Karpas-422 (cell line): Measurements from ENCODE around the gene HOXD10. TPM values are rescaled to one million over a fixed set of nuclear protein-coding genes. Genes with fewer than 3 reads are reported as not detected.

ENCODE experiments used
- DNase-seq: peaks from one replicate; pipeline ENCODE4 v3.0.0-alpha.2; 2015
- H2AFZ ChIP-seq: fragments of 200-600 bp; sonication (generic); 2 replicates; pipeline ENCODE4 v1.6.1; 2014; ENCODE audit warnings: antibody characterized with exemption, low read length, mixed read lengths
- H3K27ac ChIP-seq: fragments of 200-600 bp; sonication (generic); 2 replicates; pipeline ENCODE4 v1.5.1; 2014; ENCODE audit warnings: mild to moderate bottlenecking, low read length, moderate library complexity
- H3K27me3 ChIP-seq: fragments of 200-600 bp; sonication (generic); 2 replicates; pipeline ENCODE4 v1.6.1; 2014; ENCODE audit warnings: low read length, mixed read lengths
- H3K36me3 ChIP-seq: fragments of 200-600 bp; sonication (generic); 2 replicates; pipeline ENCODE4 v1.6.1; 2014; ENCODE audit warnings: low read length, mixed read lengths; ENCODE audit not compliant: insufficient read depth
- H3K4me1 ChIP-seq: fragments of 200-600 bp; sonication (generic); 2 replicates; pipeline ENCODE4 v1.6.1; 2014; ENCODE audit warnings: mild to moderate bottlenecking, low read length, mixed read lengths
- H3K4me2 ChIP-seq: fragments of 200-600 bp; sonication (generic); 2 replicates; pipeline ENCODE4 v1.6.1; 2014; ENCODE audit warnings: low read length, low read depth, mild to moderate bottlenecking; ENCODE audit not compliant: poor library complexity, severe bottlenecking
- H3K4me3 ChIP-seq: fragments of 200-600 bp; sonication (generic); 2 replicates; pipeline ENCODE4 v1.5.1; 2014; ENCODE audit warnings: mild to moderate bottlenecking, antibody characterized with exemption, low read length, mixed read lengths
- H3K79me2 ChIP-seq: fragments of 200-600 bp; sonication (generic); 2 replicates; pipeline ENCODE4 v1.6.1; 2014; ENCODE audit warnings: mild to moderate bottlenecking, low read length, mixed read lengths
- H3K9ac ChIP-seq: fragments of 200-600 bp; sonication (generic); 2 replicates; pipeline ENCODE4 v1.6.0; 2014; ENCODE audit warnings: low read length
- H3K9me2 ChIP-seq: fragments of 200-600 bp; sonication (generic), shearing (Covaris generic); replicated peaks from 2 replicates; pipeline ENCODE4 v1.6.0; 2014; ENCODE audit warnings: mild to moderate bottlenecking, low read length, moderate library complexity; ENCODE audit not compliant: insufficient read depth
- H3K9me3 ChIP-seq: fragments of 300-700, 200-600 bp; sonication (generic); 2 replicates; pipeline ENCODE4 v1.6.1; 2014; ENCODE audit warnings: low read length, mixed read lengths
- H4K20me1 ChIP-seq: fragments of 200-600 bp; sonication (generic); 2 replicates; pipeline ENCODE4 v1.6.1; 2014; ENCODE audit warnings: mild to moderate bottlenecking, antibody characterized with exemption, low read length, low read depth; ENCODE audit not compliant: insufficient read depth
- total RNA-seq: library from RNA; depleted of rRNA; stranded (reverse); fragments of >200 nt; shearing (Covaris generic); gene quantifications from 2 replicates; pipeline ENCODE4 v1.2.3, GENCODE V29; 2014; ENCODE audit warnings: low replicate concordance

The HOXD10 gene
- total RNA-seq, 1 experiment from 2014 or later = not detected

DNA sequence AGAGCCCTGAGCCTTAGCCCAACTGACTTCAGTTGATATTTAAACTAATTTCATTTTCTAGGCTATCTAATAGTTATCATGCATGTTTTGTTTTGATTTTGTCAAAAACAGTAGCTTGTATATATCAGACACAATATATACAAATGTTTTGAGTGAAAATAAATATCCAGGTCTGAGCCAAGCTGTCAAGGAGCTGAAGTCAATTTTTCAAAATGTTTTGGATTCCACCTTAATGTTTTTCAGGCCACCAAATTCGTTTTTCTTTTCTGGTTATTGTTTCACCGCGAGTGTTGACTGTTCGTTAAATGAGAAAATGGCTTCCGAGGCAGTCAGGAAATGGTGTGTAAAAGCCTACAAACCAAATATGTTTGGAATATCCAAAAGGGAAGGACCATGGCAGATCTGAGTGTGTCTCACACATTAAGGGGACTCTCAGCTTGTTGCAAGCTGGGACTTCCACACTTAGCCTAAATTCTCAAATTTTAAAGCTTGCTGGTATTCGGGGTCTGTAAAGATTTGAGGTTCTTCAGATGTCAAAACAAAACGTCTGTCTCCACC, 14.2 kb upstream of the HOXD10 start:
- DNase-seq = no peak
- no peak overlapping the region for H3K4me3 ChIP-seq
- no peak overlapping the region for H3K9ac ChIP-seq
- peaks cover 5% of the 10 kb centered on the region for H3K4me1 ChIP-seq
- no peaks in the 10 kb centered on the region for H3K36me3 ChIP-seq
- H4K20me1 ChIP-seq = no peaks in the 10 kb centered on the region
- no peak overlapping the region for H3K27ac ChIP-seq
- H3K9me2 ChIP-seq = no peaks in the 10 kb centered on the region
- H3K9me3 ChIP-seq = no peaks in the 10 kb centered on the region
- H2AFZ ChIP-seq = no peak overlapping the region
- H3K4me2 ChIP-seq = no peak overlapping the region
- H3K27me3 ChIP-seq = no peaks in the 10 kb centered on the region
- H3K79me2 ChIP-seq = no peaks in the 10 kb centered on the region

DNA sequence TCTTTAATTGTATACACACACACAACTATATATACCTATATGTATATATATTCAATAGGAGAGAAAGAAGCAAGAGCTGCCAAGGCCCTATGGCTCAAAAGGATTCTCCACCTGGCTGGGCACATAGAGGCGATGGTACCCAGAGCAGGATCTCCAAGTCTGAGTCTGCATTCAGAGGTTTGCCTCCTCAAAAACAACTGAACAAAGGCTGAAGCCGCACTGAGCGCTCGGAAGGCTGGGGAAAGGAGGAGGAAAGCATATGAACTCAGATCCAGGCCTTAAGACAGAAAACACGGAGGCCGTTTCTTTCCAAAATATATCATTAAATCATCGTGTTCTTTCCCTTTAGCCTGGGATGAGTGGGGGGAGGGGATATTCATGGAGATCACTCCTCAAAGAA, 13.4 kb upstream of the HOXD10 start:
- Histone ChIP-seq H3K9ac (no peak overlapping the region), H3K36me3 (no peaks in the 10 kb centered on the region), H3K4me1 (no peaks in the 10 kb centered on the region), H3K27me3 (no peaks in the 10 kb centered on the region), H3K27ac (no peak overlapping the region), H3K4me3 (no peak overlapping the region), H3K4me2 (no peak overlapping the region), H3K9me2 (no peaks in the 10 kb centered on the region), H3K79me2 (no peaks in the 10 kb centered on the region), H3K9me3 (no peaks in the 10 kb centered on the region), H2AFZ (no peak overlapping the region), H4K20me1 (no peaks in the 10 kb centered on the region)
- DNase-seq = no peak

DNA sequence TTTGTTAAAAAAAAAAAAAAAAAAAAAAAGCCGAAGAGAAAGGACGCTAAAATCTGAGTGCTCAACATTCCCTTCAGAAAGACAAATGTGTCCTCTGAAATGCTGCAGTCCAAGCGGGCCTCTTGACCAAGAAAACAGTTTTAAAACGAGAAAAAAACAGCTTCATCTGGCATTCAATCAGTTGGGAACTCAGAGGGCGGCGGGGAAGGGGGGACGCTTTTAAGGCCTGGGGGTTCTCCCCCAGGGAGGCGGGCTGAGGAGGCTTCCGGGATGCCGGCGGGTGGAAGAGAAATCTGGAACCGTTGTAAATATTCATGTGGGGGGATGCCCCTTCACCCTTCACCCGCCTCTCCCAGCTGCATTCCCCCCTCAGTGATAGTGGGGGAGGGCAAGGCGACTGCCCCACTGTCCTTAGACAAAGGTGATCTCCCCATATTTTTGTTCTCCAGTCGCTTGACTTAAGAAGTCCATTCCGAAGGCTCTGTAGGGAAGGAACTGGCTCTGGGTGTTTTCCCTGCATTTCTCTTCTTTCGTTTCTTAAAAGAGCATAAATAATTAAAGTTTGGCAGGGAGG, 12.7 kb upstream of the HOXD10 start:
- no peak for DNase-seq
- Histone ChIP-seq H3K4me2 (no peak overlapping the region), H4K20me1 (no peaks in the 10 kb centered on the region), H3K9ac (no peak overlapping the region), H3K4me1 (no peaks in the 10 kb centered on the region), H3K79me2 (no peaks in the 10 kb centered on the region), H3K27ac (no peak overlapping the region), H3K27me3 (no peaks in the 10 kb centered on the region), H3K9me3 (no peaks in the 10 kb centered on the region), H3K4me3 (no peak overlapping the region), H3K36me3 (no peaks in the 10 kb centered on the region), H3K9me2 (no peaks in the 10 kb centered on the region), H2AFZ (no peak overlapping the region)

DNA sequence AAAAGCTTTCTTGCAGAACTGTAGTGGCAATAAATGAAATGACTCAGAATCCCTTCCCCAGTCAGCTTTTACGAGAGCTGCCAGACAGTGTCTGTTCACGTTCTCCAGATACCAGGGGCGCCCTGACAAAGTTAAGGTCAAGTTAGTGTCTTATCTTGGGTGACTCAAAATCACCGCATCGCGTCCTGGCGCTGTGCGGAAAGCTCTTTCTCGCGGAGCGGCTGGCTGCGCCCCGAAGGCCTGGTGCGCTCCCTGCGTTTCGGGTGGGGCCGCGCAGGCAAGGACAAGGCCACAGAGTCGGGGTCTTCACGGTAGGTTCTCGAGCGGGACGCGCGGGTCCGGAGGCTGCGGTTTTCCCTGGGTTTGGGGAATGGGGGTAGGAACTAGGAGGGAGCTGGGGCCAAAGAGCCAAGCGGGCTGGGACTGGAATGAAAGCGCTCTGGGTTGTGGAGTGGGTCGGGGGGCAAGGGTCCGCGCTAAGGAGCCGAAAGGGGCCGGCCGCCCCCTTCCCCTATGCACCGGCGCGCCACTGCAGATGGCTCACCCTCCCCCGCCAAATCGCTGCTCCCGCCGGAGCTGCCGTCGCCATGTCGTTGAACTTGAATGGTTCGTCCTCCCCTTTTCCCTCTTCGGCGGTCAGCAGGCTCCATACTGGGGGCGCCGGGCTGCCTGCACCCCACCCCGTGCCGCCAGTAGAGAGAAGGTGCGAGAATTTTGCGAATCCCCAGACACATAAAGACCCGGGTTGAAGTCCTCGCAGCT, 12.1 kb upstream of the HOXD10 start:
- Histone ChIP-seq H4K20me1 (no peaks in the 10 kb centered on the region), H3K9me3 (no peaks in the 10 kb centered on the region), H3K4me2 (no peak overlapping the region), H3K4me1 (no peaks in the 10 kb centered on the region), H3K9ac (no peak overlapping the region), H3K27me3 (no peaks in the 10 kb centered on the region), H2AFZ (no peak overlapping the region), H3K79me2 (no peaks in the 10 kb centered on the region), H3K27ac (no peak overlapping the region), H3K36me3 (no peaks in the 10 kb centered on the region), H3K4me3 (no peak overlapping the region), H3K9me2 (no peaks in the 10 kb centered on the region)
- DNase-seq = no peak

DNA sequence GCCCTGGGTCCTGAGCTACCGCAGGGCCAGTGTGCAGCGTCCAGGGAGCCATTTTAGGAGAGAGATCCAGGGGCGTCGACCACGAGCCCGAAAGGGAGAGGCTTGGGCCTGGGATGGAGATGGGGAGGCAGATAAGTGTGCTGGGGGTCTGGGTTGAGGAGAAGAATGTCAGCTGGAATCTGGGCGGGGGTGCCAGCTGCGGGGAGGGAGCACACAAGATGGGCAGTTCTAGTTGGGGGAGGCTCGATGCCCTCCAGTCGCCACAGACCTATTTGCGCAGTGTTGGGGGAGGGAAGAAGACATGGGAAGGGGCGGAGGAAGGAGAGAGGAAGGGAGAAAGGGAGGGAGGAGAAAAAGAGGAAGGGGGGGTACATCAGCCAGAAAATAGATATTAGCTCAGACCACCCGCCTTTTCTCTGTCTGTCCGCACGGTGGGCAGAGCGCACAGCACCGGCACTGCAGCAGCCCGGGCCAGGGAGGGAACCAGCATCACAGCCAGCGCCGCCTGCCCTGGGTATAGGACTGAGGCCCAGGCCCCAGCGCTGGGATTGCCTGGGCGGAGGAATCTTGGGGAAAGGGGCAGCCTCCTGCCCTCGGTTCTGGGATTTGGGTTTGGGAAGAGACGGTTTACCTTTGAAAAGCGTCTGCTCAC, 11.4 kb upstream of the HOXD10 start:
- no peaks in the 10 kb centered on the region for H3K27me3 ChIP-seq

DNA sequence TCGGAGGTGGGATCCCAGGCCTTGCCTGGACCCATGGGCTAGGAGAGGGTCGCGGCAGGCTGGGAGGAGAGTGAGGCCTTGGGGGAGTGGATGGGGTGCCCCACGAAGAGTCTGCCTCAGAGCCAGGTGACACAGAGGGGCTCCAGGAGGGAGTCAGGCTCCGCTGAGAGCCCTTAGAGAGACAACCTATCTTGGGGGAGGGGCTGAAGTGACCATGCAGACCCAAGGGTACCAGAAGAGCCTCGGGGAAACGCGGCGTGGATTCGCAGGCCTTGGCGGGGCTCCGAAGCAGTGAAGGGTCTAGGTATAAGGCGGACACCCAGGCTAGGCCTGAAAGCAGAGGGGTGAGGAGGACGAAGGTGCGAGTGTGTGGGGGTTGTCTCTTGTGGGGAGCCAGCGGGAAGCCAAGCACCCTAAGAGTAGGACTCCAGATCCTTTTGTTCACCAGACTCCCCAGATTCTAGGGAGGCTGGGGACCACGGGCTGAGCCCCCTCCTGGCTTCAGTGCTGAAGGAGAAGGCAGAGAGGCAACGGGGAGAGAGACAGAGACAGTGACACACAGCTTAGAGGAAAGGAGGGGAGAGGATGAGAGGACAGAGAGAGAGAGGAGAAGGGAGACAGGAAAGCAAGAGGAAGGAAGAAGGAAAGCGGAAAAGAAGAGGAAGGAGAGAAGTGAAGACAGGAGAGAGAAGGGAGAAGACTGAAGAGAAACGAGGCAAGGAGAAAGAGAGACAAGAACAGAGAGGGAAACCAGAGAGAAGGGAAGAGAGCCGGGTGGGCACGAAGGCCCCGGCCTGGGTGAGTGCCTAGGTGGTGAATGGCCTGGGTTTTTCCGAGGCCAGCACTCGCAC, 10.6 kb upstream of the HOXD10 start:
- H4K20me1 ChIP-seq = no peaks in the 10 kb centered on the region
- H3K4me2 ChIP-seq = no peak overlapping the region
- H3K9me3 ChIP-seq = no peaks in the 10 kb centered on the region
- H3K4me1 ChIP-seq = peaks cover 4% of the 10 kb centered on the region
- no peak overlapping the region for H3K9ac ChIP-seq
- no peaks in the 10 kb centered on the region for H3K27me3 ChIP-seq
- H3K4me3 ChIP-seq = no peak overlapping the region
- DNase-seq = no peak
- no peaks in the 10 kb centered on the region for H3K79me2 ChIP-seq
- no peak overlapping the region for H2AFZ ChIP-seq
- H3K9me2 ChIP-seq = no peaks in the 10 kb centered on the region
- H3K36me3 ChIP-seq = no peaks in the 10 kb centered on the region
- no peak overlapping the region for H3K27ac ChIP-seq

More for the DNA sequence above, 11.4 kb upstream of the HOXD10 start:
- H3K4me3 ChIP-seq = no peak overlapping the region
- no peak overlapping the region for H3K4me2 ChIP-seq
- H3K27ac ChIP-seq = no peak overlapping the region
- no peaks in the 10 kb centered on the region for H3K36me3 ChIP-seq
- no peak overlapping the region for H3K9ac ChIP-seq
- H2AFZ ChIP-seq = no peak overlapping the region
- no peaks in the 10 kb centered on the region for H4K20me1 ChIP-seq
- DNase-seq = no peak
- no peaks in the 10 kb centered on the region for H3K4me1 ChIP-seq
- H3K79me2 ChIP-seq = no peaks in the 10 kb centered on the region
- H3K9me2 ChIP-seq = no peaks in the 10 kb centered on the region
- H3K9me3 ChIP-seq = no peaks in the 10 kb centered on the region

- no peak within 1 kb of the TSS for H3K4me2 ChIP-seq
- H3K4me1 ChIP-seq = peaks cover 10% of the 10 kb centered on the region
- no peak within 1 kb of the TSS for H2AFZ ChIP-seq
- no peaks in the 10 kb centered on the region for H3K36me3 ChIP-seq
- H3K27me3 ChIP-seq = no peaks in the 10 kb centered on the region
- no peak within 1 kb of the TSS for H3K27ac ChIP-seq
- no peak for DNase-seq
- H3K9me3 ChIP-seq = no peaks in the 10 kb centered on the region
- H3K79me2 ChIP-seq = no peaks in the 10 kb centered on the region
- H4K20me1 ChIP-seq = no peaks in the 10 kb centered on the region
- H3K9ac ChIP-seq = no peak within 1 kb of the TSS
- H3K4me3 ChIP-seq = no peak within 1 kb of the TSS
- no peaks in the 10 kb centered on the region for H3K9me2 ChIP-seq
These were observed 9.7 kb upstream of the HOXD10 start, which contains the start of gene HOXD11 for GRCh38 chr2:176106581-176107539. Gene HOXD11, plus strand, starts transcription at chr2:176107280. Its CDS starts 76 bp downstream, at chr2:176107356.
